Choroid plexus epithelial cell (primary cell): ENCODE measurements around the gene FOXQ1.

Source experiments
- DNase-seq: peaks from one replicate; pipeline ENCODE4 v3.0.0-alpha.2; 2010; ENCODE audit warnings: low read depth
- H3K4me3 ChIP-seq: 2 replicates; pipeline ENCODE4 v1.5.1; 2011; ENCODE audit warnings: low read depth, mild to moderate bottlenecking, control low read depth, low read length, moderate library complexity
- TF ChIP-seq, protein P1 (sequence below): conservative IDR thresholded peaks from 2 replicates; pipeline ENCODE4 v1.5.1; 2011; ENCODE audit warnings: low read depth, mild to moderate bottlenecking, control low read depth, inconsistent platforms, low read length, moderate library complexity

Gene FOXQ1

DNA sequence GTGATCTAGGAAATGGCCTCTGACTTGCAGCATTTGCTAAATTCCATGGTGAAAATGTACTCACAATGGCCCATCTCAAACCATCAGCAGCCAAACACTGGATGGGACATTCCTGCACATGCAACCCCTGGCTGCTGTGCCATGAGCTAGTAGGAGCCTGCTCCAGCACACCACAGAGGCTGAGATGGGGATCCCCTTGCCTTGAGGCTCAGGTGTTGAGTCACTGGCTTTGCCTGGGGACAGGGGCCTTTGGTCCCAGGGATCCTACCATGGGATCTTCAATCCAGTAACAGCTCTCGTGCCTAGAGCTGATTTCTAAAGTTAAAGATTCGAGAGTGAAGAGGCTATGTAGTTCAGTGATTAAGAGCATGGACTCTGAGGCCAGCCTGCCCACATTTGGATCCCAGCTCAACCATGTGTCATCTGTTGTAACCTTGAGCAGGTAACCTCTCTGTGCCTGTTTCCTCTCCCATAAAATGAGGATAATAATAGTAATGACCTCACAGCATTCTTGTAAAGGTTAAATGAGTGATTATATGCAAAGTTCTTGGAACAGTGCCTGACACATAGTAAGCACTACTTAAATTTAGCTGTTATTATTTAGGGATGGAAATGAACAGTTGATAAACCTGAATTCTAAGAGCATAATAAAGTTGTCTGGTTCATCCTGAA is 16.4 kb downstream of the FOXQ1 start:
- H3K4me3 ChIP-seq, result no peak overlapping the region
- no peak for DNase-seq
- TF ChIP-seq, protein P1, sequence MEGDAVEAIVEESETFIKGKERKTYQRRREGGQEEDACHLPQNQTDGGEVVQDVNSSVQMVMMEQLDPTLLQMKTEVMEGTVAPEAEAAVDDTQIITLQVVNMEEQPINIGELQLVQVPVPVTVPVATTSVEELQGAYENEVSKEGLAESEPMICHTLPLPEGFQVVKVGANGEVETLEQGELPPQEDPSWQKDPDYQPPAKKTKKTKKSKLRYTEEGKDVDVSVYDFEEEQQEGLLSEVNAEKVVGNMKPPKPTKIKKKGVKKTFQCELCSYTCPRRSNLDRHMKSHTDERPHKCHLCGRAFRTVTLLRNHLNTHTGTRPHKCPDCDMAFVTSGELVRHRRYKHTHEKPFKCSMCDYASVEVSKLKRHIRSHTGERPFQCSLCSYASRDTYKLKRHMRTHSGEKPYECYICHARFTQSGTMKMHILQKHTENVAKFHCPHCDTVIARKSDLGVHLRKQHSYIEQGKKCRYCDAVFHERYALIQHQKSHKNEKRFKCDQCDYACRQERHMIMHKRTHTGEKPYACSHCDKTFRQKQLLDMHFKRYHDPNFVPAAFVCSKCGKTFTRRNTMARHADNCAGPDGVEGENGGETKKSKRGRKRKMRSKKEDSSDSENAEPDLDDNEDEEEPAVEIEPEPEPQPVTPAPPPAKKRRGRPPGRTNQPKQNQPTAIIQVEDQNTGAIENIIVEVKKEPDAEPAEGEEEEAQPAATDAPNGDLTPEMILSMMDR, result no peak

DNA sequence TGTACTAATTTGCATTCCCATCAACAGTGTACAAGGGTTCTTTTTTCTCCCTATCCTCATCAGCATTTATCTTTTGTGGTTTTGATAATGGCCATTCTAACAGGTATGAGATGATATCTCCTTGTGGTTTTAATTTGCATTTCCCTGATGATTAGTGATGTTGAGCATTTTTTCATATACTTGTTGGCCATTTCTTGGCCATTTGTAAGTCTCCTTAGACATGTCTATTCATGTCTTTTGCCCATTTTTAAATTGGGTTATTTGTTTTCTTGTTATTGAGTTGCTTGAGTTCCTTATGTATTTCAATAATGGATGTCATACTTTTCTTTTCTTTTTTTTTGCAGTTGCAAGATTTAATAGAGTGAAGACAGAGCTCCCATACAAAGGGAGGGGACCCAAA is 17.8 kb downstream of the FOXQ1 start:
- H3K4me3 ChIP-seq, result no peak overlapping the region
- no peak for DNase-seq
- TF ChIP-seq, protein P1, result no peak

DNA sequence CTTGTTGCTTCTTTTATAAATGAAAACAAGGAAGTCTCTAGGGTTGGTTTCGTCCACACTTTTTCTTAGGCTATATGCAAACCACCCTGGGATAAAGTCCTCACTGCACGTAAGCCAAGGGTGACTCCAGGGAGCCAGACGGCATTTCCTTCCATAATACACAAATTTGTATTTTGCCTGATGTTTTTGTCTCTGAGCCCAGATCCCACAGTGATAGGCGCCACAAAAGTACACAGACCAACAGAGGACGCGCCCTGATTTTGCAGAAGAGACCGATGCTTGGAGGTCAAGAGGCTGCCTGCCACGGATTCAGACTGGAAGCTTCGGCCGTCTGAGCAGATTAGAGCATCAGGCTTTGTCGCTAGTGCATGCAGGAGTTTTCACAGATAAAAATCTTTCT is 22.8 kb downstream of the FOXQ1 start:
- no peak overlapping the region for H3K4me3 ChIP-seq
- DNase-seq, result no peak
- TF ChIP-seq, protein P1, result no peak

DNA sequence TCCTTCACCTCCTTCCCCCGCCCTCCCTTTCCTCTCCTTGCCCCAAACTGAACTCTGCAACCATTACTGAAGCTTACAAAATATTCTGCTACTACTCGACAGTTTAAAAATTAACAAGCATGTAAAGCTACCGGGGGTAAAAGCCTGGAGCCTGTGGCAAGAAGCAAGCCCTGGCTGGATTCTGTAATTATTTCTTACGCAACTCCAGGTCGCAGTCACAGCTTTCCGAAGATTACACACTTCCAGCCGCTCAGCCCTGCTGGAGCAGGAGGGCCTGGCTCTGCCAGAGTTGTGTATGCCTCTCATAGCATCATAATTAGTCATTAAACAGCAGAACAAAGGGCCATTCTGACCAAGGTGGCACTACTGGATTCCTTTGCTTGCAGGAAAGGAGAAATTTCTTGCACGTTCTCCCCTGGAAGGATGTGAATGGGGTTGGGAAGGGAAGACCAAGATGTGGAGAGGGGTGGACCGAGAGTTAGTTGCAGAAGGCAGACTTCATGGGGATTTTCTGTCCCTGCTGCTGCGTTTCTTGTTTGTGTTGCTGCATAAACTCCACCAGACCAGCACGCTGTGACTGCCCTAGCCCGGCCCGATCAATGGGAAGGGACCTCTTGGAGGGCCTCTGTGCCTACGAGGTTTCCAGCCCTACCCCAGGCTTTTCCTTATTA is 23.6 kb downstream of the FOXQ1 start:
- TF ChIP-seq, protein P1, result no peak
- no peak overlapping the region for H3K4me3 ChIP-seq
- peak; percentile 81 for DNase-seq

DNA sequence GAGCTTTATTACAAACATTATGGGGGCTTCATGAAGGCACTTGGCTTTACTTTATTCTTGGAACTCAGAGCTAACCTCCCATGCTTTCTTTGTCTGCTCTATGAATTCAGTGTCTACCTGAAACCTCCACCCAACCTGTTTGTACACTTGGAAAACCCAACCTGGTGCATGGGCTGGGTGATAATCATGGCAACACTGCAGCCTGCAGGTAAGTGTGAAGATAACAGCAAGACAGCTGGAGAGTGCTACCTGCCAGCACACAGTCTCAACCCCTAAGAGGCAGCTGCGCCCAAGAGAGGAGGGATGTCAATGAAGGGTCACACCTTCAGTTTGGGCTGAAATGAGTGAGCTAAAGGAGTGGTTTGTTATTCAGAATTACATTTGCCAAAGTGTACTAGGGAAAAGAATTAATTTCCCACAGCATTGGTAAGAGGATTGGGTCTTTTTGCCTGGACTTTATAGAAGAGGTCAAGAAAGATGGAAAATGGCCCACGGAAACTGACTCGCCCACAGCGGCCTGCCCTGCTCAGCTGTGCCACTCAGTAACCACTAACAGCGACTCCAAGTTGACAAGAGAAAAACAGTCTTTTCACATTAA is 24.4 kb downstream of the FOXQ1 start:
- peak; percentile 41 for DNase-seq
- H3K4me3 ChIP-seq, result no peak overlapping the region
- TF ChIP-seq, protein P1, result peak; percentile 55

DNA sequence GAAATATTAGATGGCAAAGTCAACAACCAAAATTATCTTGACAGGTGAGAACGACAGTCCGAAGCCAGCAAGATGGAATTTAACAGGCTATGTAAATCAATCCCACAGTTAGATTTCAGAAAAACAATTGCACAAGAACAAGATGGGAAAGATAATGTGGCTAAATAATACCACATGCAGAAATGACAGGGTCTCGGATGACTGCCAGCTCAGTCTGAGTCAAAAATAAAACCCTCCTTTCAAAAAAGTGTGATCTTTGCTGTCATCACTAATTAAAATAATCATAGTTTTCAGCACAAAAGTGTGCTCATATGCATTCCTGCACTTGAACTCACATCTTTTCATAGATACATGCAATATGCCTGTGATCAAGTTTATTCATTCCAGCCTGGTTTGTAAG is 25.9 kb downstream of the FOXQ1 start:
- TF ChIP-seq, protein P1, result no peak
- no peak overlapping the region for H3K4me3 ChIP-seq
- DNase-seq, result no peak

DNA sequence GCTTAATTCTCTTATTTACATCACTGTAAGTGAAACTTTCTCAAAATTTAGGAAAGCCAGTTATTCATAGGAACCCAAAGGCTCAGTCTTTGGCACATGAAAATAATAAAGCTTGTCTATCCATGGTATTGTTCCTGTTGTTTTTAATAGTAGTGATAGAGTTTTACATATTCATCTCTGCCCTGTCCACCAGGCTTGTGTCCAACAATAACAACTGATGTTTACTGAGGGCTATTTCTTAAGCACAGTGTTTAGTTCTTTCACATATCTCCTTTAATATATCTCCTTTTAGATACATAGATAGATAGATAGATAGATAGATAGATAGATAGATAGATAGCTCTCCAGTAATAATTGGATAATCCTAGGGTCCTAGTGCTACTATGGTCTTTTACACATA is 34.2 kb downstream of the FOXQ1 start:
- DNase-seq, result peak; percentile 66
- TF ChIP-seq, protein P1, result no peak
- no peak overlapping the region for H3K4me3 ChIP-seq
